H1 (cell line): ENCODE data around the gene WDFY3.

Source experiments
- EP300 ChIP-seq, 2 experiments: IDR thresholded peaks; 1 replicate in 1 of 2; 2 replicates in 1 of 2; pipeline ENCODE4 v1.6.1; 2011 to 2012; ENCODE audit warnings: low read depth in 2 of 2, low read length in 2 of 2, mild to moderate bottlenecking in 2 of 2, borderline replicate concordance in 1 of 2, inconsistent platforms in 1 of 2, moderate library complexity in 1 of 2
- POLR2A ChIP-seq, 2 experiments: IDR thresholded peaks; 1 replicate in 1 of 2; 2 replicates in 1 of 2; pipeline ENCODE4 v1.6.1; 2011; ENCODE audit warnings: low read depth in 2 of 2, low read length in 2 of 2, mild to moderate bottlenecking in 2 of 2; ENCODE audit errors: control extremely low read depth in 1 of 2
- POLR2AphosphoS5 ChIP-seq: IDR thresholded peaks from 2 replicates; pipeline ENCODE4 v1.6.1; 2011; ENCODE audit warnings: low read depth, low read length
- RBBP5 ChIP-seq: IDR thresholded peaks from 2 replicates; pipeline ENCODE4 v1.7.1; 2012; ENCODE audit warnings: low read depth, mild to moderate bottlenecking, inconsistent platforms, low read length, moderate library complexity, borderline replicate concordance
- ZNF274 ChIP-seq: IDR thresholded peaks from 2 replicates; pipeline ENCODE4 v1.7.0; 2012; ENCODE audit warnings: low read length, borderline replicate concordance; ENCODE audit errors: extremely low read depth
- TF ChIP-seq, protein P1 (sequence below), 3 experiments: IDR thresholded peaks; 1 replicate in 2 of 3; 2 replicates in 1 of 3; pipeline versions ENCODE4 v1.5.1 to v1.6.1; 2011; ENCODE audit warnings: low read length in 3 of 3, mild to moderate bottlenecking in 3 of 3, inconsistent platforms in 2 of 3, low read depth in 1 of 3, moderate library complexity in 1 of 3; ENCODE audit not compliant: insufficient read depth in 1 of 3; ENCODE audit errors: control extremely low read depth in 1 of 3
- TF ChIP-seq, protein P2 (sequence below): IDR thresholded peaks from 2 replicates; pipeline ENCODE4 v1.6.1; 2011; ENCODE audit warnings: low read length, improper control_type of control experiment

DNA sequence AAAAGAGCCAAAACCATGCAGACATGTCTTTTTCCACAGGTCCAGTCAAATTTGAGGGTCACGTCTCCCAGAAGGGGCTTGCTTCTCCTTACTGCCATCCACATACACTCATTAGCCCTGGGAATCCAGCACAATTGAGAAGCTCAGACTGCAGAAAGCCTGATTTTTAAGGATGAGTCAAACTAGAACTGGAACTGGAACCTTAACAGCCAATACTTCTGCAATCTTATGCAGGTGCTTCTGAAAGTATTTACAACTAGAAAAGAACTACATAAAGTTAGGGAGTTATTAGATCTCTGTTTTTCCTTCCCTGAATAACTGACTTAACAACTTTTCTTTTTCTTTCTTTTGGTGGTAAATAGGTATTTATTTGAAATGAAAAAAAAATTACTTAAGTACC lies 297.3 kb downstream of the WDFY3 start:
- TF ChIP-seq, protein P1, sequence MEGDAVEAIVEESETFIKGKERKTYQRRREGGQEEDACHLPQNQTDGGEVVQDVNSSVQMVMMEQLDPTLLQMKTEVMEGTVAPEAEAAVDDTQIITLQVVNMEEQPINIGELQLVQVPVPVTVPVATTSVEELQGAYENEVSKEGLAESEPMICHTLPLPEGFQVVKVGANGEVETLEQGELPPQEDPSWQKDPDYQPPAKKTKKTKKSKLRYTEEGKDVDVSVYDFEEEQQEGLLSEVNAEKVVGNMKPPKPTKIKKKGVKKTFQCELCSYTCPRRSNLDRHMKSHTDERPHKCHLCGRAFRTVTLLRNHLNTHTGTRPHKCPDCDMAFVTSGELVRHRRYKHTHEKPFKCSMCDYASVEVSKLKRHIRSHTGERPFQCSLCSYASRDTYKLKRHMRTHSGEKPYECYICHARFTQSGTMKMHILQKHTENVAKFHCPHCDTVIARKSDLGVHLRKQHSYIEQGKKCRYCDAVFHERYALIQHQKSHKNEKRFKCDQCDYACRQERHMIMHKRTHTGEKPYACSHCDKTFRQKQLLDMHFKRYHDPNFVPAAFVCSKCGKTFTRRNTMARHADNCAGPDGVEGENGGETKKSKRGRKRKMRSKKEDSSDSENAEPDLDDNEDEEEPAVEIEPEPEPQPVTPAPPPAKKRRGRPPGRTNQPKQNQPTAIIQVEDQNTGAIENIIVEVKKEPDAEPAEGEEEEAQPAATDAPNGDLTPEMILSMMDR (IDR thresholded peaks at IDR 0.05; ENCODE audit: control extremely low read depth in 1 of 3, insufficient read depth in 1 of 3, low read depth in 1 of 3, low read length in 3 of 3): no peak
- TF ChIP-seq EP300 (IDR thresholded peaks at IDR 0.05; ENCODE audit: borderline replicate concordance in 1 of 2, low read depth in 2 of 2, low read length in 2 of 2) (no peak), POLR2A (IDR thresholded peaks at IDR 0.05; ENCODE audit: control extremely low read depth in 1 of 2, low read depth in 2 of 2, low read length in 2 of 2) (no peak), POLR2AphosphoS5 (no peak), ZNF274 (no peak), RBBP5 (no peak)
- TF ChIP-seq, protein P2, sequence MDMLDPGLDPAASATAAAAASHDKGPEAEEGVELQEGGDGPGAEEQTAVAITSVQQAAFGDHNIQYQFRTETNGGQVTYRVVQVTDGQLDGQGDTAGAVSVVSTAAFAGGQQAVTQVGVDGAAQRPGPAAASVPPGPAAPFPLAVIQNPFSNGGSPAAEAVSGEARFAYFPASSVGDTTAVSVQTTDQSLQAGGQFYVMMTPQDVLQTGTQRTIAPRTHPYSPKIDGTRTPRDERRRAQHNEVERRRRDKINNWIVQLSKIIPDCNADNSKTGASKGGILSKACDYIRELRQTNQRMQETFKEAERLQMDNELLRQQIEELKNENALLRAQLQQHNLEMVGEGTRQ: no peak
